Measurements from ENCODE around the gene EEA1. TPM values are rescaled to one million over a fixed set of nuclear protein-coding genes. Genes with fewer than 3 reads are reported as not detected.
A peak's percentile ranks its signal among the peaks of the same experiment; 100 is the strongest.

Gene EEA1
- total and polyA plus RNA-seq, 10 of the 15 experiments (the other 5 are each of a cell fraction or from before 2014, with no cell fraction given), result 5.5 to 40.3 (median 13.5) TPM

GRCh38 chr12:92784797-92785562 is 144.1 kb downstream of the EEA1 start (continued):
- no peak for TF ChIP-seq ZBTB11 (CRISPR knock-in tag; IDR thresholded peaks at IDR 0.05)
- TF ChIP-seq ETV6 (conservative IDR thresholded peaks at IDR 0.05 in 1 of 2, IDR thresholded peaks at IDR 0.05 in 1 of 2; ENCODE audit: borderline replicate concordance in 1 of 2, low read depth in 1 of 2), result no peak
- TF ChIP-seq YY1 (IDR thresholded peaks at IDR 0.05; ENCODE audit: low read depth, low read length), result 0 out of 2 replicates have a peak, but pooled peaks have one; percentile 34
- TF ChIP-seq, protein P1, sequence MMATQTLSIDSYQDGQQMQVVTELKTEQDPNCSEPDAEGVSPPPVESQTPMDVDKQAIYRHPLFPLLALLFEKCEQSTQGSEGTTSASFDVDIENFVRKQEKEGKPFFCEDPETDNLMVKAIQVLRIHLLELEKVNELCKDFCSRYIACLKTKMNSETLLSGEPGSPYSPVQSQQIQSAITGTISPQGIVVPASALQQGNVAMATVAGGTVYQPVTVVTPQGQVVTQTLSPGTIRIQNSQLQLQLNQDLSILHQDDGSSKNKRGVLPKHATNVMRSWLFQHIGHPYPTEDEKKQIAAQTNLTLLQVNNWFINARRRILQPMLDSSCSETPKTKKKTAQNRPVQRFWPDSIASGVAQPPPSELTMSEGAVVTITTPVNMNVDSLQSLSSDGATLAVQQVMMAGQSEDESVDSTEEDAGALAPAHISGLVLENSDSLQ (IDR thresholded peaks at IDR 0.05), result no peak
- no peak for TF ChIP-seq MEF2A (IDR thresholded peaks at IDR 0.05; ENCODE audit: insufficient read depth, low read depth, low read length)
- TF ChIP-seq SRF (IDR thresholded peaks at IDR 0.05; ENCODE audit: low read depth in 2 of 2, low read length in 2 of 2), result no peak
- TF ChIP-seq YBX1 (IDR thresholded peaks at IDR 0.05), result no peak
- TF ChIP-seq KDM1A (IDR thresholded peaks at IDR 0.05; ENCODE audit: borderline replicate concordance), result no peak
- no peak for TF ChIP-seq BMI1 (IDR thresholded peaks at IDR 0.05; ENCODE audit: borderline replicate concordance)
- no peak for TF ChIP-seq NKRF (conservative IDR thresholded peaks at IDR 0.05)
- peak; percentile 97 for TF ChIP-seq RAD21 (IDR thresholded peaks at IDR 0.05; ENCODE audit: insufficient read depth, low read depth, low read length)
- TF ChIP-seq FOXM1 (IDR thresholded peaks at IDR 0.05; ENCODE audit: low read depth, low read length), result 0 out of 2 replicates have a peak, but pooled peaks have one; percentile 23
- TF ChIP-seq CBX3 (IDR thresholded peaks at IDR 0.05; ENCODE audit: borderline replicate concordance, low read depth), result no peak
- TF ChIP-seq EED (IDR thresholded peaks at IDR 0.05; ENCODE audit: low read depth), result no peak
- TF ChIP-seq ZBED1 (IDR thresholded peaks at IDR 0.05; ENCODE audit: borderline replicate concordance), result no peak
- no peak for TF ChIP-seq SREBF2 (IDR thresholded peaks at IDR 0.05; ENCODE audit: low read length)
